ENCODE data around the gene TOX2. TPM values are rescaled to one million over a fixed set of nuclear protein-coding genes. Genes with fewer than 3 reads are reported as not detected.
A peak's percentile ranks its signal among the peaks of the same experiment; 100 is the strongest.

TOX2 gene
- total and polyA plus RNA-seq, 9 donors = 0.44 to 5.7 (median 2.2) TPM

DNA sequence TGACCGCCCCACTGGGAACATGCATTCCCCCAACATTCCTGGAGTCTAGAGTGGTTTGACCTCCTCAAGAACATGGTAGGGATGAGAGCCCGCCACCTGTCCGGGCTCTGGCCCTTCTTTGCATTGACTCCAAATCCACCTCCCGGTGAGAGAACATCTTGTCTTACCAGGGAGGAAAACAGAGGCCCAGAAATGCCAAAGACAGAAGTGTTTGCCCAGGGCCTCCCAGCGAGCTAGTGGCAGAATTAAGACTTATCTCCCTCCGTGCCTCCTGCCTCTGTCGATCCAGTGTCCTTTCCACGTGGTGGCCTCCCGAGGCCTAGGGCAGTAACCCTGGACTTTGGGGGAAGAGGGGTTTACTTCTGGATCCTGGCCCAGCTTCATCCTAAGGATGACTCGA, 137.5 kb downstream of the TOX2 start:
- no peak overlapping the region for H3K27ac ChIP-seq (ENCODE audit: low read length)
- no peak overlapping the region for H3K4me3 ChIP-seq (ENCODE audit: low read length)
- WGBS (ENCODE audit: insufficient coverage) = 79% methylated on average over 7 of the region's 10 CpGs
- H3K36me3 ChIP-seq (ENCODE audit: control insufficient read depth, insufficient read depth, low read length) = no peaks in the 10 kb centered on the region
- H3K27me3 ChIP-seq (ENCODE audit: control insufficient read depth, insufficient read depth, low read length) = no peaks in the 10 kb centered on the region
- no peaks in the 10 kb centered on the region for H3K4me1 ChIP-seq (ENCODE audit: control insufficient read depth, insufficient read depth, low read length)
- DNase-seq = no peak
- H3K9me3 ChIP-seq (replicated peaks; ENCODE audit: control insufficient read depth, low read depth, low read length) = no peaks in the 10 kb centered on the region

DNA sequence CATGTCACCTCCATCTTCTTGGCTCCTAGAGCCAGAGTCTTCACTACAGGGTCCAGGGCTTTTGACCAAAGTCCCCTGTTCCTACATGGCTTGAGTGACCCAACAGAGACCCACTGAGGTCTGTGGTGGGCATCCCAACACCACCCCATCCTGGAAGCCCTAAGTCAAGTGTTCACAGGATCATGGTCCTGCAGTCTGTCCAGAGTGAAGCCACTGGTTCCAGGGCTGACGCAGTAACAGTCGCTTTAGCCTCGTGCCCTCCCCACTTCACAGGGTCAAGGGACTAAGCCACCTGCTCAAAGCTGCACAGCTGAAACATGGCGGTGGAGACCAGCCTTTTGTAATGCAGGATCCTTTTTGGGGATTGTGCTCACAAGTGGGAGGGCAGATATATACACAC, 138.4 kb downstream of the TOX2 start:
- Histone ChIP-seq H3K36me3 (ENCODE audit: control insufficient read depth, insufficient read depth, low read length) (no peaks in the 10 kb centered on the region), H3K4me1 (ENCODE audit: control insufficient read depth, insufficient read depth, low read length) (no peaks in the 10 kb centered on the region), H3K27ac (ENCODE audit: low read length) (no peak overlapping the region), H3K9me3 (replicated peaks; ENCODE audit: control insufficient read depth, low read depth, low read length) (peaks cover 2% of the 10 kb centered on the region), H3K27me3 (ENCODE audit: control insufficient read depth, insufficient read depth, low read length) (no peaks in the 10 kb centered on the region), H3K4me3 (ENCODE audit: low read length) (no peak overlapping the region)
- WGBS (ENCODE audit: insufficient coverage) = no CpG with 5 or more reads among the region's 4 CpGs
- DNase-seq = no peak

DNA sequence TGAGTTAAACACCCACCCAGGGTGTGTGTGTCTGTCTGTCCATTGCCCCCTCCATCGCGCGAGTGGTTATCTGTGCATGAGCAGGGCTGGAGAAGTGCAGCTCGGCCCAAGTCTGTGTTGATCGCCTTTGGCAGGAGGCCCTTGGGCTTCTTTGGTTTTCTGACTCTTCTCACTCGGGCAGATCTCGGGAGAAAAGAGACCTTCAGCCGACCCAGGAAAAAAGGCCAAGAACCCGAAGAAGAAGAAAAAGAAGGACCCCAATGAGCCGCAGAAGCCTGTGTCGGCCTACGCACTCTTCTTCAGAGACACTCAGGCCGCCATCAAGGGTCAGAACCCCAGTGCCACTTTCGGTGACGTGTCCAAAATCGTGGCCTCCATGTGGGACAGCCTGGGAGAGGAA, 139.5 kb downstream of the TOX2 start:
- no peaks in the 10 kb centered on the region for H3K36me3 ChIP-seq (ENCODE audit: control insufficient read depth, insufficient read depth, low read length)
- no peaks in the 10 kb centered on the region for H3K27me3 ChIP-seq (ENCODE audit: control insufficient read depth, insufficient read depth, low read length)
- H3K4me1 ChIP-seq (ENCODE audit: control insufficient read depth, insufficient read depth, low read length) = no peaks in the 10 kb centered on the region
- no peak overlapping the region for H3K4me3 ChIP-seq (ENCODE audit: low read length)
- WGBS (ENCODE audit: insufficient coverage) = 82% methylated on average over 16 of the region's 16 CpGs
- H3K27ac ChIP-seq (ENCODE audit: low read length) = no peak overlapping the region
- DNase-seq = no peak
- peaks cover 2% of the 10 kb centered on the region for H3K9me3 ChIP-seq (replicated peaks; ENCODE audit: control insufficient read depth, low read depth, low read length)

DNA sequence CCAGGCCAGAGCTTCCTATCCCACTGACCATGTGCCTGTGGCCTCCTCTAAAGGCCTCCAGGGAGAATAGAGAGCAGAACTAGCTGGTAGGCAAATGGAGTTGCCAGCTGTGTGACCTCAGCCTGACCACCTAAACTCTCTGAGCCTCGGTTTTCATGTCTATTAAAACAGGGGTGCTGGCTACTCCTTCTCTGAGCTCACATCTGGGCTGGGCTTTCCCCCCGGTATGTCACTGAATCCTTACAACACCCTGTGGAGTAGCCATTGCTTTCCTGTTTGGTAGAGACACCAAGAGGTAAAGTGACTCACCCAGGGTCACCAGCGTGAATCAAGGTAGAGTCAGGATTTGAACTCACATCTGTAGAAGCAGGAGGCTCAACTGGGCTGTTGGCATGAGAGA, 140.2 kb downstream of the TOX2 start:
- 88% methylated on average over 2 of the region's 3 CpGs for WGBS (ENCODE audit: insufficient coverage)
- peaks cover 2% of the 10 kb centered on the region for H3K9me3 ChIP-seq (replicated peaks; ENCODE audit: control insufficient read depth, low read depth, low read length)
- H3K4me1 ChIP-seq (ENCODE audit: control insufficient read depth, insufficient read depth, low read length) = no peaks in the 10 kb centered on the region
- DNase-seq = no peak
- H3K4me3 ChIP-seq (ENCODE audit: low read length) = no peak overlapping the region
- H3K27me3 ChIP-seq (ENCODE audit: control insufficient read depth, insufficient read depth, low read length) = no peaks in the 10 kb centered on the region
- H3K36me3 ChIP-seq (ENCODE audit: control insufficient read depth, insufficient read depth, low read length) = no peaks in the 10 kb centered on the region
- no peak overlapping the region for H3K27ac ChIP-seq (ENCODE audit: low read length)

DNA sequence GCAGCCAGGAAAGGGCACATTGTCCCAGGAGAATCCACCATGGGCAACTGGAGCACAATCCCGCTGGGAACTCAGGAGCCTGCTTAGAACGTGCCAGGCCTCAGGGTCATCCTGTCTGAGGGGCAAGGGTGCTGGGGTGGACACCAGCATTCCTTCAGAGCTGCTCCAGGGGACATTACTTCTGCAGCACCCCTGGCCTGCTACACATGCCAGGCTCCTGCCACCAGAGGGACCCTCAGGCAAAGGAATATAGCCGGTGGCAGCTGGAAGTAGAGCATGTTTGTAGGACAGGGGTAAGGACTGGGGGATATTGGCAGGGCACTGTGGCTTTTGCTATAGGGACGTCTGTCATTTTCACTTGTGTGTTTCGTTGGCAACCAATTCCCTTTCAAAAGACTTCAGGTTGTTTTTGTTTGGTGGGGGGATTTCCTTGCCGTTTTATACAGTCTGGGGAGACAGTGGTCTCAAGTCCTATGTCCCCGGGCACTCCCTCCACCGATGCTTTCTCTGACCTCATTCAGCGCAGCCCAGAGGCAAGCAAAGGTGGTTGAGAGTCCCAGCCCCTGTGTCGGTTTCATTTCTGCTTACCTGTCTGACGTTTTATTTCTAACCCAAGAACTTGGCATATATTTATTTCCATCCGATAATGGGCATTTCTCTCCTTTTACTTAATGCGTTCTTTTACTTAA, 141.5 kb downstream of the TOX2 start:
- Histone ChIP-seq H3K27ac (ENCODE audit: low read length) (no peak overlapping the region), H3K4me1 (ENCODE audit: control insufficient read depth, insufficient read depth, low read length) (no peaks in the 10 kb centered on the region), H3K36me3 (ENCODE audit: control insufficient read depth, insufficient read depth, low read length) (no peaks in the 10 kb centered on the region), H3K4me3 (ENCODE audit: low read length) (no peak overlapping the region), H3K9me3 (replicated peaks; ENCODE audit: control insufficient read depth, low read depth, low read length) (peaks cover 2% of the 10 kb centered on the region), H3K27me3 (ENCODE audit: control insufficient read depth, insufficient read depth, low read length) (no peaks in the 10 kb centered on the region)
- 65% methylated on average over 6 of the region's 13 CpGs for WGBS (ENCODE audit: insufficient coverage)
- peak; percentile 22 for DNase-seq

DNA sequence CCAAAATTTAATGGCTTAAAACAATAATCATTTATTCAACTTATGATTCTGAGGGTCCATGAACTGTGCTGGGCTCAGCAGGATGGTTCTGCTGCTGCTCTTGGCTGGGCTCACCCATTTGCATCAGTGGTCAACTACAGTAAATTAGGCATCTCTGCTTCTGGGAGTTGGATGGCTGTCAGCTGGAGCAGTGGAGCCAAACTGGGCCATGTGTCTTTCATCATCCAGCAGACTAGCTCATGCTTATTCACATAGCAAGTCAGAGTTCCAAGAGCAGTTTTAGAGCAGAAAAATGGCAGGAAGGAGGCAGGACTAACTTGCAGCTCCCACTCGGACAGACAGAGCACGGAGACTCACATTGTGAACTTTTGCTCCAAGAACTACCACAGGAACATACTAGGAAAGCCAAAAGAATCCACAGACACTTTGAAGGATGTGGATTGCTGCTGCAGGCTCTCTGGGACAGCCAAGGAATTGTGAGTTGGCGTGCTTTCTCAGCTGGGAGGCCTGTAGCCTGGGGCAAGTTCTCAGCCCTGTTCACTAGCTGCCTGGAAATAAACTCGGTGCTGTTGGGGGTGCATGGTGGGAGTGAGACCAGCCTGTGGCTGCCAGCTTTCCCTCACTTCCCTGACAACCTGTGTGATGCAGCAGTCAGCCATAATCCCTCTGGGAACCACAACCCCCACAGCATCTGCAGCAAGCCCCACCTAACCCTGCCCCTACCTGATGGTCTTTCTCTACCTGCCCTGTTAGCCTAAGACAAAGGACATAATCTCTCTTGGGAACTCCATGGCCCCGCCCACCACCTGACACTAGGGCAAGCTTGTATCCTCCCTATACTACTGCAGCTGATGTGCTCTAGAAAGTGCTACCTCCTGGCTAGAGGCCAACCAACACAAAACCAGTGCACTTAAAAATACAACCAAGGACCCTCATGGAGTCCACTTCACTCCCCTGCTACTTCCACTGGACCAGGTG, 143.3 kb downstream of the TOX2 start:
- H3K9me3 ChIP-seq (replicated peaks; ENCODE audit: control insufficient read depth, low read depth, low read length) = peaks cover 2% of the 10 kb centered on the region

DNA sequence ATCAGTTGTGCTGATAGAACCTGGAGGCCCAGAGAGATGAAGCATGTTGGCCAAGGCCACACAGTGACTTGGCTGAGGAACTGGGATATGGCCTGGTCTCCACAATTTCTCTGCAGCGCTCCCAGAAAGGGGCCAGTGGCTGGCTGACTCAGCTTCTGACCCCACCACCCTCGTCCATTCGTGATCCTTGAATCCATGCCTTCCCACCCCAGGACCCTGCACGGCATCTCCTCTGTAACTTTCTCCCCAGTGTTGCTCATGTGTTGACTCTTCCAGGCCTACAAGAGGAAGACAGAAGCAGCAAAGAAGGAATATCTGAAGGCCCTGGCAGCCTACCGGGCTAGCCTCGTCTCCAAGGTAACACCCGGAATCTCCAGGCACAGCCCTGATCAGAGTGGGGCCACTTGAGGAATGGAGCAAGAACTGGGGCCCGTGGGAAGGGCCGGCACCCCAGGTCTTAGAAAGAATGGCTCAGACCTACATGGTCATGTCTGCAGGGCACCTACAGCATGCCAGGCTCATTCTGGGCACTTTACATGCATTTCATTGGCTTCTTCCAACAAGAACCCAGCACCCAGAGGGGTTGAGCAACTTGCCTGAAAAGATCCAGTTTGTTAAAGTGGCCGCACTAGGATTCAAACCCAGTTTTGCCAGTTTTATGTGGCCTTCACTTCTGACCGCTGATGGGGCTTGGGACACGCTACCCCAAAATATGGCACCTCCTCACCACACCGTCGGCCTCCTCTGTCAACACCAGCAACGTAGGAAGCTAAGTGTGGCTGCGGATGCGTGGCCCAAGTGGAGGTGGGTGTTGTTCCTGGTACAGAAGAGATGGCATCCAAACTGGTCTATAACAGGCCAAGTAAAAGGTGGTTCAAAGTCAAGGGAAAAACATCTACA, 150.1 kb downstream of the TOX2 start:
- no peak overlapping the region for H3K27ac ChIP-seq (ENCODE audit: low read length)
- H3K9me3 ChIP-seq (replicated peaks; ENCODE audit: control insufficient read depth, low read depth, low read length) = no peaks in the 10 kb centered on the region
- H3K4me1 ChIP-seq (ENCODE audit: control insufficient read depth, insufficient read depth, low read length) = no peaks in the 10 kb centered on the region
- no peak for DNase-seq
- no peaks in the 10 kb centered on the region for H3K36me3 ChIP-seq (ENCODE audit: control insufficient read depth, insufficient read depth, low read length)
- 96% methylated on average over 13 of the region's 17 CpGs for WGBS (ENCODE audit: insufficient coverage)
- no peak overlapping the region for H3K4me3 ChIP-seq (ENCODE audit: low read length)
- no peaks in the 10 kb centered on the region for H3K27me3 ChIP-seq (ENCODE audit: control insufficient read depth, insufficient read depth, low read length)

More for the DNA sequence above, 143.3 kb downstream of the TOX2 start:
- no peak overlapping the region for H3K27ac ChIP-seq (ENCODE audit: low read length)
- no peaks in the 10 kb centered on the region for H3K4me1 ChIP-seq (ENCODE audit: control insufficient read depth, insufficient read depth, low read length)
- no peak for DNase-seq
- H3K36me3 ChIP-seq (ENCODE audit: control insufficient read depth, insufficient read depth, low read length) = no peaks in the 10 kb centered on the region
- H3K4me3 ChIP-seq (ENCODE audit: low read length) = no peak overlapping the region
- no peaks in the 10 kb centered on the region for H3K27me3 ChIP-seq (ENCODE audit: control insufficient read depth, insufficient read depth, low read length)
- no CpG with 5 or more reads among the region's 5 CpGs for WGBS (ENCODE audit: insufficient coverage)

DNA sequence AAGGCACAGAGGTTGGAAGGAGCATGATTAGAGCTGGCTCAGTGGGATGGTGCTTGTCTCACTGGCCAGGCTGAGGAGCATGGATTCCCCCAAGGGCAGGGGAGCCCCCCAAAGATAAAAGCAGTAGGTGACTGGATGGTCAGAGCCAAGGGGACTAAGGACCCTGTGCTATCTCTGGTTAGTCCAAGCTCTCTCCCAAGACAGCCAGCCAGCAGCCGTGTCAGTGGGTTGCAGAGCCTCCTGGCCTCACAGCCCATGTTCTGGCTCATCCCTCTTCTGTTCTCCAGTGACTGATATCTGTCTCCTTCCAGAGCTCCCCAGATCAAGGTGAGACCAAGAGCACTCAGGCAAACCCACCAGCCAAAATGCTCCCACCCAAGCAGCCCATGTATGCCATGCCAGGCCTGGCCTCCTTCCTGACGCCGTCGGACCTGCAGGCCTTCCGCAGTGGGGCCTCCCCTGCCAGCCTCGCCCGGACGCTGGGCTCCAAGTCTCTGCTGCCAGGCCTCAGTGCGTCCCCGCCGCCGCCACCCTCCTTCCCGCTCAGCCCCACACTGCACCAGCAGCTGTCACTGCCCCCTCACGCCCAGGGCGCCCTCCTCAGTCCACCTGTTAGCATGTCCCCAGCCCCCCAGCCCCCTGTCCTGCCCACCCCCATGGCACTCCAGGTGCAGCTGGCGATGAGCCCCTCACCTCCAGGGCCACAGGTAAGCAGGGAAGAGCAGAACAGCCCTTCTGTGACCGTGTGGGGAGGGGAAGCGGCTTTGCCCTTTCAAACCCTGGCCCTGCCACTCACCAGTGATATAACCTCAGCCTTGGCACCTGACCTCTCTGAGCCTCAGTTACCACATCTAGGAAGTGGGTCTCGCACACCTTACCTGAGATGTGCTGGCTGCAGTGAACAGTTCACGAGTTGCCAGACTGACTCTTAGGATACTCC, 151.0 kb downstream of the TOX2 start:
- no peak overlapping the region for H3K27ac ChIP-seq (ENCODE audit: low read length)
- 89% methylated on average over 18 of the region's 20 CpGs for WGBS (ENCODE audit: insufficient coverage)
- no peak overlapping the region for H3K4me3 ChIP-seq (ENCODE audit: low read length)
- no peaks in the 10 kb centered on the region for H3K9me3 ChIP-seq (replicated peaks; ENCODE audit: control insufficient read depth, low read depth, low read length)
- no peaks in the 10 kb centered on the region for H3K4me1 ChIP-seq (ENCODE audit: control insufficient read depth, insufficient read depth, low read length)
- DNase-seq = no peak
- H3K27me3 ChIP-seq (ENCODE audit: control insufficient read depth, insufficient read depth, low read length) = no peaks in the 10 kb centered on the region
- no peaks in the 10 kb centered on the region for H3K36me3 ChIP-seq (ENCODE audit: control insufficient read depth, insufficient read depth, low read length)

Data from muscle of leg (tissue), 11 donors.